SHP77 (cell line): Measurements from ENCODE around the gene SMYD3.
"Not testable (repeated sequence)": the region's sequence is repeated elsewhere in the genome, so short reads cannot be mapped to it uniquely, and the experiment has no call there.

ENCODE experiments used
- DNase-seq, 2 experiments: peaks; one replicate each; lab custom pipeline; 2025; lab: John Stamatoyannopoulos, UW

SMYD3 gene

DNA sequence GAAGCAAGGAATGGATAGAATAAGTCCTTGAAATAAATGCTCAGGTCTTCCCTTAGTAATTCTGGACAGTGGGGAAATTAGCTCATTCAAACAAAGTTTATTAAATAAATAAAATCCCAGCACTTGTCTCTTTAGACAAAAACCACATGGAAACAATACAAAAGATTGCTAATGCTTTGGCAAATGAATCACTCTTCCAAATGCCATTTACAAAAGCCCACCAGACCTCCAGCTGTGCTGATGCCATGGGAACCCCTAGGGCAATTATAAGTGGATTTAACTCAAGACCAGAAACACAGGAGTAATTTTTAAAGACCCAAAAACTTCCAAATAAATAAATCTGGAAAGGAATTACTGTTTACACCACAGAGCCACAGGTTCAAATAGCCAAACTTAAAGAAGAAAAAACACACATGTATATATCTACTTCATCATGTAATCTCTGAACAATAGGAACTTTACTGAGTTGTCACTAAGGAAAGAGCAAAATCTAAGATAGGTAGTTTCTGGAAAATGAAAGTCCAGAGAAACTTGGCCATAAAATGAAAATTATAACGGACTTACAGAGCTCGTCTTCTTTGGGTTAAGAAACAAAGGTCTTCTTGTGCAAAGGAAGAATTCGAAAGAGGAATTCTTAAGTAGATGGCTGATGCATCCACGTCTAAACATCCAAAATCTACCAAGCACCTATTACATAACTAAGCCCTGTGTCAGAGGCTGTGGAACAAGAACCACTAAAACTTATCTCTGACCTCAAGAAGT is 399.4 kb downstream of the SMYD3 start:
- no peak for DNase-seq

DNA sequence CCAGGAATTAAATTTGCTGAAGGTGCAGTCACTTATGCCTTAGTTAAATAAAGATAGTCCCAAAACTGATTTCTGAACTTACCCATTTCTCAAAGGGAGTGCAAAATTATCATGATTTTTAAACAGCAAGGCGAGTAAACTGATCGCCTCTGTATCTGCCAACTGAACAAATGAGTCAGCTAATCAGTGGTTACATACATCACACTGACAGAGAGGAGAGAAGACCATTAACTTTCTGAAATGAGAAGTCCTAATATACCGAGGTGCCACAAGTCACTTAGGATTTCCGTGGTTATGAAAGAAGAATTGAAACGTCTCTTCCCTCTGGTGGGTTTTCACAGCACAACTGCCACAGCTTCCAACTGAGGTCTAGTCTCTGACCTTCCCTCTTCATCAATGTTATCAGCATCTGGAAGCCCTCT is 400.7 kb downstream of the SMYD3 start:
- DNase-seq = no peak

DNA sequence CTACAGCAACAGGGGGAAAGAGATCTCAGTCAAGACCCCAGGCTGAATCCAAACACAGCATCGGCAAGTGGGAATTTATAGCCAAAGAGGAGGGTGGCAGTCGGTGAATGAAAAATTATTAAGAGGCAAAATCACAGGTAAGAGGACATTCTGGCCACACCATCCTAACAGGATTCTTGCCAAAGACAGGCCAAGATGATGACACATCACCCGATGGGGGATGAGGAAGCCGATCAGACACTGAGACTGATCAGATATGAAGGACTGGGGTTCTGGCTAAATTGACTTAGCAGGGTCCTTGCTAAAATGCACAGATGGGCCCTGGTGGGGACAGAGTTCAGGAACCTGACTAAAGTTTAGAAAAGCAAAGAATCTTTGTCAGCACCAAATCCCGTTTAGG is 402.2 kb downstream of the SMYD3 start:
- DNase-seq = no peak

DNA sequence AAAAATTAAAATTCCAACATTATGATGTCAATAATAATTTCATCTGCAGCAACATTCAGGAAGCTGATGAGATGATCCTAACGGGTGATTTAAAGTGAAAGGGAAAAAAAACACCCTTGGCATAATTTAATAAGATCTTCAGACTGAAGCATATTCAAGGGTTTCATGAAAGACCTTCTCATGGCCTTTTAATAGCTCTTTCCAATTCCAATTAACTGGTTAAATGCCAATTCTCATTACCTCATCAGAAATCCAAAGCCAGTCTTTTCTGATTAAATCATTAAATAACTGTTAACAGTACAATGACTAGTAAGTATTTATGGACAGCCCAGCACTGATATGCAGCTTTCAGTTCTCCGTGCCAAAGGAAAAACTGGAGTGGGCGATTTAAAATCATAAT is 407.5 kb downstream of the SMYD3 start:
- DNase-seq = no peak

DNA sequence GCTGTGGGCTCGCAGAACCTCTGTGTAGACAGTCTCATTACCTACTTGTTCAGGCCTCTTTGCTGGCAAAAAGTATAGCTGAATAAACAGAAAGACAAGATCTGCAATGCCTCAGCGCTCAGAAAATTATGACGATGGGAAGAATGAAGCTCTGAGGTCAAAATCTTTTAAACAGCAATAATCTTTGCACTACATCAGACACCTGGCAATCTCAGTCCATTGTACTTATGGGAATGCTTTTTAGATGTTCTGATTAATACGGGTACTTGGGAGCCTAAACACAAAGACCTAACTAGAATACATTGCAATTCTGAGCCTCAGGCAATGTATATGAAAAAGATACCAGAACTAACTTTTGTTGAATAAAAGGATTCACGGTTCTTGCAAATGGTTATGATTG is 410.7 kb downstream of the SMYD3 start:
- DNase-seq = no peak

DNA sequence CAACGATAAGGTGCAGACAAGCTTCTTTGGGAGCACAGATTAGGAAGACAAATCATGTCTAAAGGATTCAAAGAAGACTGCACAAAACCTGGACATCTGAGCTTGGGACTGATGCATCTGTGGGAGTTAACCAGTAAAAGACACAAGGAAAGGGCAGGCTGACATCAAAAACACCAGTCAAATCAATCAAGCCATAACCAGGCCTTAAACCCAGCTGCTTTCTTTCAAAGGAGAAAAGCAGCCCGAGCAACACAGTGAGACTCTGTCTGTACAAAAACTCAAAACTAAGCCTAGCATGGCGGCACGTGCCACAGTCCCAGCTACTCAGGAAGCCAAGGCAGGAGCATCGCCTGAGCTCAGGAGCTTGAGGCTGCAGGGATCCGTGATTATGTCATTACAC is 411.6 kb downstream of the SMYD3 start:
- DNase-seq = no peak

DNA sequence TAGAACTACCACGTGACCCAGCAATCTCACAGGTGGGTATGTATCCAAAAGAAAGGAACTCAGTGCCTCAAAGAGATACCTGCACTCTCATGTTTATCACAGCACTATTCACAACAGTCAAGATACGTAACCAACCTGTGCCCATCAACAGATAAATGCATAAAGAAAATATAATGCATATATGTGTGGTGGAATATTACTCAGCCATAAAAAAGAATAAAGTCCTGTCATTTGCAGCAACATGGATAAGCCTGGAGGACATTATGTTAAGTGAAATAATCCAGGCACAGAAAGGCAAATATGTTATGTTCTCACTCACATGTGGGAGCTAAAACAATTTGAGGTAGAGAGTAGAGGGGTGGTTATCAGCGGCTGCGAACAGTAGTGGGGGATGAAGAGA is 413.8 kb downstream of the SMYD3 start:
- DNase-seq = no peak

DNA sequence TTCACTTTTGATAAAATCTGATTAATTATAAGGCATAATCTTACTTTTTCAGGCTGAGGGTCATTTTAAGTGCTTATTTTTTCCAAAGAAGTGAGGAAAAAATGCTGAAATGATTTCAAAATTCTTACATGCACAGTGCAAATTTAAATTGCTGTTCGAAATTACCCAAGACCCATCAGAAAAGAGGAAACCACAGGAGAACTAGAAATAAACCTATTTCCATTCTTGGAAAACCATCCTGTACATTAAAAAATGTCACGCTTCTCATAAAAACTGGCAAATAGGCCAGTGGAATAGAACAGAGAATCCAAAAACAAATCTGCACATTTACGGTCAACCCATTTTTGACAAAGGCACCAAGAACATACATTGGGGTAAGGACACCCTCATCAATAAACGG is 414.9 kb downstream of the SMYD3 start:
- DNase-seq = no peak

DNA sequence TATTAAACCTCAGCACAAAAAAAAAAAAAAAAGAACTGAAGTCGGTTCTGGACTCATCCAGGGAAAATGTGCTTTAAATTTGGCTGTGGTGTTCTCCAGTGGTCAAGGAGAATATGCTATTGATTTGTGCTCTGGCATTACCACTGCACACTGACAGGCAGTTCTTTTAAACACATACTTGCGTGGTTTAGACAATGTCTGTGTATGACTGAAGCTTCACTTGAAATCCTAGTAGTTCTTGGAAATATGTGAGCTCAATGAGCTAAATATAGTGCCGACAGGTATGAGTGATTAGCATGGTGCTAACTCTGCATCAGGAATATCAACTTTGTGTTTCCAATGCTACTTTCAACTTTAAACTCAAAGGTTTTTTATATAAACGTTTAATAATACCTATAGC is 415.6 kb downstream of the SMYD3 start:
- DNase-seq = no peak

DNA sequence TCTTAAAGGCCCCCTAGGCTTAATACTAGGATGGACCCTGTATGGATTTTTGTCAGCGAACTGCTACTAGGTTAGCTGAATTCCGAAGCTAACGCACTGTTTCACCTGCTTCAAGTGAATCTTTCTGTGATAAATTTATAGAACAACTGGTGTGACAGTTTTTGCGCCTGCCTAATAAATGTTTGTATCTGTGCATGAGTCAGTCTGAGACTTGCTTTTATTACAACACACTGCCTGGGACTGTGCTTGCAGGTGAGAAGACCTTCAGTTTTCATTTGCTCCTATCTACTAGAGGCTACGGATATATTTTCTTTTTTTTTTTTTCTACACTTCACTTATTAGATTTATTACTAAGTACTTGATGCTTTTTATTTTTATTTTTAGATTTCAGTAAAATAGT is 420.9 kb downstream of the SMYD3 start:
- DNase-seq = no peak

DNA sequence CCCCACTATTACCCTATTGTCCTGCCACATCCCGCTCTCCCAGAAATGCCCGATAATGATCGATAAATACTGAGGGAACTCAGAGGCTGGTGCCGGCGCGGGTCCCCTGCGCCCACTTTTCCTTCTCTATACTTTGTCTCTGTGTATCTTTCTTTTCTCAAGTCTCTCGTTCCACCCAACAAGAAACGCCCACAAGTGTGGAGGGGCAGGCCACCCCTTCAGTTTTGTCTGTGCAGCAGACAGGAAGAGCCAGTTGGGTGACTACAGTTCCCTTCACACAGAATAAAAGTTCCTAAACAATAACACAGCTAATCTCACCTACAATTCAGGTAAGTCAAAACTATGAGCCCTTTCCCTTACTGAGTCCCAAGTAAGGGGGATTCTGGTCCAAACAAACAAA is 423.7 kb downstream of the SMYD3 start:
- no peak for DNase-seq

DNA sequence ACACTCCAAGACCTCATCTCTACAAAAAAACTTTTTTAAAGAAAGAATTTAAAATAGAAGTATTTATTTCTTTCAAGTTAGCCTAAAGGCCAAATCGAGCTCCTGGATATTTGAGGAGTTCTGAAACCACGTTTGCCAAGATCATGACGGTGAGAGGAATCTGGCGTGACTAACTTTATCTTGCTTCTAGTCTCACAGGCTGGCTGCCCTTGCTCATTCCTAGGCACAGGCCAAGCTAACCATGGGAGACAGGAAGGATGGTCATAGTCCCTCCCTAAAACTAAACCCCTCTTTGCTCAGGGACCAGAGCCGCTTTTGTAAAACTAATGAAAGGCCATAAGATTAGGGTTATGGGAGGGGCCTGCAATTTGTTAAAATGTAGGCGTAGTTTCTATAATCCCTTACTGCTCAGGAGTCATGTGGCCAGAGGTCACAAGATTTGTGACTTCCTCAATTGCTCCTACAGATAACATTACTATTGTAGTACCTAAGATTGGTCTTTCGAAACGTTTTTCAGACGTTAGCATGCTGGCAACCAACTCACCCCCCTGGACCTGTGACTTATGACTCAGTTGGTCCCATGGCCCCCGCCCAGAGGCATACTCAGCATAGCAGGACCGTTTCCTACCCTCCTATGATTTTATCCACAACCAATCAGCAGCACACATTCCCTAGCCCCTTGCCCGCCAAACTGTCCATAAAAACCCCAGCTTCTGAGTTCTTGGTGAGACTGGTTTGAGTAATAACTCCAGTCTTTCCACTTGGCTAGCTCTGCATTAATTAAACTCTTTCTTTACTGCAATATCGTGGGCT is 425.0 kb downstream of the SMYD3 start:
- DNase-seq = no peak

DNA sequence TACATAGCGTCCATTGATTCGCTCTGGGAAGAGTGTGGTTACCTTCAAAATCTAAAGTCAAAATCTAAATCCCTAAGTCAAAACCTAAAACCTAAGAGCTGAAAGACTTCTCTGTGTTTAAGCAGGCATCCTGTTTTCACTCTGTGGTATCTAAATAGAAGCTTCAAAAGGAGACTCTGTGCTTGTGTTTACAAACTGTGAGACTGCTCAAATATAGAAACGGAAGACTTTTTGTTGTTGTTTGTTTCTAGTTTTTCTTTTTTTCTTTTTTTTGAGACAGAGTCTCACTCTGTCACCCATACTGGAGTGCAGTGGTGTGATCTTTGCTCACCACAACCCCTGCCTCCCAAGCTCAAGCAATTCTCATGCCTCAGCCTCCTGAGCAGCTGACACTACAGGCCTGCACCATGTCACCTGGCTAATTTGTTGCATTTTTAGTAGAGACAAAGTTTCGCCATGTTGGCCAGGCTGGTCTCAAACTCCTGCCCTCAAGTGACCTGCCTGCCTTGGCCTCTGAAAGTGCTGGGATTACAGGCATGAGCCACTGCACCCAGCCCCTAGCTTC is 425.9 kb downstream of the SMYD3 start:
- no peak for DNase-seq

DNA sequence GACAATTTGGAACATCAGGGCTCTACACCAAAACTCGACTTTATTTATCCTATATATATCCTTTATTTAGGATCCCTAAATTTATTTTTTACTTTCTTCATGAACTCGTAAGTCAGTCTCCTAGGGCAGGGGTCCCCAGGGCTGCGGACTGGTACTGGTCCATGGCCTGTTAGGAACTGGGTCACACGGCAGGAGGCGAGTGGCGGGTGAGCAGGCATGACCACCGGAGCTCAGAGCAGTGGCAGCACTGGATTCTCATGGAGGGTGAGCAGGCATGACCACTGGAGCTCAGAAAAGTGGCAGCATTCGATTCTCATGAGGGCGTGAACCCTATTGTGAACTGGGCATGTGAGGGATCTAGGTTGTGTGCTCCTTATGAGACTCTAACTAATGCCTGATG is 427.0 kb downstream of the SMYD3 start:
- no peak for DNase-seq

DNA sequence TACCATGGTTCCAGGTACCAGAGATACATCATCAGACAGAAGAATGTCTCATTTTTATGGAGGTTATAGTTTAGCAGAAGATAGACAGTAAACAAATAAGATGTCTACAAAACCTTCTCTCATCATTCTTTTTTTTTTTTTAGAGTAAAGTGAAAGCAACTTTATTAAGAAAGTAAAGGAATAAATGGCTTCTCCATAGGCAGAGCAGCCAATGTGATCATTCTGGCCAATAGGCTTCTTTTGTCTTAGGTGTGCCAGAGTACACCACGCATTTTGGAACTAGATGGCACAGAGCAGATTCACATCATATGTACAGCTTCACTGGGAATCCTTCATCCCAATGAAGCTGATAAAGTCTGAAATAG is 428.2 kb downstream of the SMYD3 start:
- no peak for DNase-seq

DNA sequence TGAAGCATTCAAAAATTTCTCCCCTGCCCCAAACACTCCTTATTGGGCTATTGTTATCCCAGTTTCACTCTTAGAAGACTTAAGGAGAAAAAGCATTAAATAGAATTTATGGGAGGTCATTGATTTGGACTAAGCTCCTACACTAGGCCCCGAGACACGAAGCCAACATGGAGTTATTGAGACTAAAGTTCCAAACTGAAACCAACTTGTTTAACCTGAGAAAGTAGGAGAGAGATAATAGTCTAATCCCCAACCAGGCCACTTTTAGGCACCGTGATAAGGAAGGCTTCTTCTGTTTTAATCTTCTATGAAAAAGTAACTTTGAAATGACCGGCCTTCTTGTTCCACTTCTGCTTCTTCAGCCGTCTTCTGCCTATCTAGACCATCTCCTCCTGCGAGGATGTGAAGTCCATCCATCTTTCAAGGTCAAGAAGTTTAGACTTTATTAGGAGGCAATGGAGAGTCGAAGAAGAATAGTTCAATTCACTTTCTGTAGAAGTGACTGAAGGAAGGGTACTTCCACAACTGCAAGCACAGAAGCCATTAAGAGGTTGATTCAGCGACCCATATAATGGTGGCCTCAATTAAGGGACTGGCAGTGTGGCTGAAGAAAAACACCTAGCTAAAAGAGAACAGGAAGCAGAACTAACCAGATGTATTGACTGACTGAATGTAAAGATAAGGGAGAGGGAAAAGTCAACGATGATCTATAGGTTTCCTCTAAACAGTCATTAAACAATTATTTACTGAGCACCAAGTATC is 428.8 kb downstream of the SMYD3 start:
- no peak for DNase-seq

DNA sequence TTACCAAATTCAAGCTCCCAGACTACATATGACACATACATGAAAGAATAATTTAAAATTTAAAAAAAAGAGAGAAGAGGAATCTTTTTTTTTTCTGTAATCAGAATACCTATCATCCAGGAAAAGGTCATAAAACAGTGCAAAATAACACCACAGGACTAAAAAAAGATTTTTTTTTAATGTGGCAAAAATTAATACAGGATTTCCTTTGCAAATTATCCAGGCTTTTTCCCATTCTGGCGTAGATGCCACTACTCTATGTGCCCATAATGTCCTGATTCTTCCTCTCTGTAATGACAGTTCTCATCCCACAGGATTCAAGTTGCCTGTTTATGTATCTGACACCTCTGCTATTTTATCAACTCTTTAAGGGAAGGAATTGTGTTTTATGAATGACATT is 429.6 kb downstream of the SMYD3 start:
- no peak for DNase-seq

DNA sequence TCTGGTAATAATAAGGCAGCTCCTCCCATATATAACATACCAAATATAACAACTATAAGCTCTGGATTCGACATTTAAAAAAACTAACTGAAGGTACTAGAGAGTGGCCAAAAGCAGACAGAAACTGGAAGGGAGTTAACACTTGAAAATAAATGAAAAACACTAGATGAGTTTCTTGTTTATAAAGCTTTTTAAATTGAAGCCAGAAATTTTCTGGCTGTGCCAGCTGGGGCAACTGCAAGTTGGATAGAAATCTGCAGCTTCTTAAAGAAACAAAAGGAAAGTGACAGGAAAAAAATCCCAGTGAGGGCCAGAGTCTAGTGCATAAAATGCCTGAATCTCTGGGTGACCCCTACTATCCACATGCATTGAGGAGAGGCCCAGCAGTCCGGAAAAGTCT is 432.7 kb downstream of the SMYD3 start:
- DNase-seq = no peak

DNA sequence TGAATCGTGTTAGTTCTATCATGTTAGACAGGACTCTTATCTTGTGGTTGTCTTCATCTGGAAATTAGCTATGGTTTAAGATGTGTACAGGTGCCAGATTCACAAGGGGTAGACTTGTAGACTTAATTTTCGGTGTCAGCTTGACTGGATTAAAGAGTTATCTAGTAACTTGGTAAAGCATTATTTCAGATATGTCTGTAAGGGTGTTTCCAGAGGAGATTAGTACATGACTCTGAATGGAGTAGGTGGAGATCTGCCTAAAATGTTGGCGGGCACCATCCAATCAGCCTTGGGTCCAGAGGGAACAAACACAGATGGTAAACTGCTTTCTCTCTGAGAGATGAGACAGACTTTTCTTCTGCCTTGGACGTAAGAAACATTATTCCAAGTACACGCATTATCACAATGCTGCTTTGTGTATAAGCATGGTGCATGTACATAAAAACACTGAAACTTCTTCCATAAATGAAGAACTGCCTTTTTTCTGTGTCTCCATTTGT is 434.6 kb downstream of the SMYD3 start:
- DNase-seq = no peak

DNA sequence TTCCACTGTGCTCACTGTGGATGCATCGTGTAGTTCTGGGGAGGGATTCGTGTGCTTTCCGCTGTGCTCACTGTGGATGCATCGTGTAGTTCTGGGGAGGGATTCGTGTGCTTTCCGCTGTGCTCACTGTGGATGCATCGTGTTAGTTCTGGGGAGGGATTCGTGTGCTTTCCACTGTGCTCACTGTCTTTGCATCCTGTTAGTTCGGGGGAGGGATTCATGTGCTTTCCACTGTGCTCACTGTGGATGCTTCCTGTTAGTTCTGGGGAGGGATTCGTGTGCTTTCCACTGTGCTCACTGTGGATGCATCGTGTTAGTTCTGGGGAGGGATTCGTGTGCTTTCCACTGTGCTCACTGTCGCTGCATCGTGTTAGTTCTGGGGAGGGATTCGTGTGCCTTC is 435.1 kb downstream of the SMYD3 start:
- DNase-seq = not testable (repeated sequence)

DNA sequence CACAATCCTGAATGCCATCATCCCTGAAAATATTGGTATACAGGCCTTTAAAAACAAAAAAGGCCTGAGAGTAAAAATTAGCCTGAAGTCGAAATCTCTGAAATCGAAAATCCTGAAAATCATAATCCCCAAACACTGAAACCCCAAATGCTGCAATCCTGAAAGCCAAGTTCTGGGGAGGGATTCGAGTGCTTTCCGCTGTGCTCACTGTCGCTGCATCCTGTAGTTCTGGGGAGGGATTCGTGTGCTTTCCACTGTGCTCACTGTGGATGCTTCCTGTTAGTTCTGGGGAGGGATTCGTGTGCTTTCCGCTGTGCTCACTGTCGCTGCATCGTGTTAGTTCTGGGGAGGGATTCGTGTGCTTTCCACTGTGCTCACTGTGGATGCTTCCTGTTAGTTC is 435.5 kb downstream of the SMYD3 start:
- DNase-seq = not testable (repeated sequence)

DNA sequence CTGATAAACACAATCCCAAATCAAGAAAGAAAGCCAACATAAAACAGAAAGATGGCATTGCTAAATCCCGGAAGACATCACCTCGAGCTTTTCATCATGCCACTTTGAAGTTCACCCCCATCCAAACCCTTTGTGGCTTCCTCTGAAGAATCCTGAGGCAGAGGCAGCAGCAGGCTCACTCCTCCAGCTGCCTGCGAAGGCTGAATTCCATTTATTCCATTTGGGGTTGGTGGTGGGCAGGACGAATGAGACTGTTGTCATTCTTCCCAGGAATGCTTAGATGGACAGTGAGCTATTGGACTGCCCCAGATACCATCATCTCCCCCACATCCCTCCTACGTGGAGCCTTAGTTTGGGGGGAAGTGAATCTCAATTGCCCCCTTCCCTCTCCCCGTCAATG is 437.5 kb downstream of the SMYD3 start:
- DNase-seq = no peak
